HG03159 (cell line): ENCODE measurements around the gene SCNM1.
"Not testable (repeated sequence)": the region's sequence is repeated elsewhere in the genome, so short reads cannot be mapped to it uniquely, and the experiment has no call there.

Experiments used
- ATAC-seq: cut with Tn5 transposase; IDR thresholded peaks from one replicate; pipeline ENCODE4 v1.9.1; 2021; ENCODE audit warnings: mild to moderate bottlenecking, moderate library complexity; ENCODE audit not compliant: unreplicated experiment

The SCNM1 gene

GRCh38 chr1:151146412-151147131, 19.4 kb upstream of the SCNM1 start, which contains the start of gene SEMA6C:
Gene SEMA6C, minus strand, starts transcription at chr1:151146631. Its CDS starts 4,010 bp downstream, at chr1:151142621.
- peak; percentile 98 for ATAC-seq

DNA sequence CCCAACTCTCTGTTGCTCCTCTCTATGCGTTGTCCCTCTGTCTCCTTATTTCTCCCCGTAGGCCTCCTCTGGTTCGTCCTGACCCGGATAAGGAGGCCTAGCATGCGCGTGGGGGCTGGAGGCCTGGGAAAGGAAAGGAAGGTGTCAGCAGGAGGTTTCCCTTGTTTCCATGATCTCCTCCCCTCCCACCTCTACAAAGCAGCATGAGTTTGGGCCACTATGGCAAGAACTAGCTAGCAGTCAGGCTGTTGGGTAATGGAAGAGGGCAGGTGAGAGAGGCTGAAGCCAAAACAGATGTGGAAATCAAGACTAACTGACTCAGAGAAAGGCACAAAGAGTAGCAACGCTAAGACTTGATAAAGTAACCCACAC, 18.8 kb upstream of the SCNM1 start:
- ATAC-seq, result no peak

- no peak for ATAC-seq
These were observed 18.3 kb upstream of the SCNM1 start for GRCh38 chr1:151147665-151148064.

DNA sequence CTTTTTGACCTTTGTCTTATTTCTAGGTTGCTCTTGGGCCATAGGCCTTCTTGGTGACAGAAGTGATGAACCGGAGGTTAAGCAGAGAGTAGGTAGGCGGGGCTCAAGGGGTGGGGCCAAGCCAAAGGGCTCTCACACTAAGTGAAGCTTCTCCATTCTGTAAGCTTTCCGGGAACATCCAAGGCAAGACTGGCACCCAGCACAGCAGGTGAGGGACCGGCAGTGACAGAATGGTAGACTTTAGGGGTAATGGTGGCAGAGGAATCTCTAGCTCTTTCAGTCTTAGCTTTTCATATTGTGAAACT, 9.5 kb upstream of the SCNM1 start, which contains the start of gene TNFAIP8L2:
TSS of gene TNFAIP8L2 (plus strand) at position 135 of the 305 bp plus-strand sequence. CDS start 2,049 bp downstream, outside the sequence.
- peak; percentile 62 for ATAC-seq

- no peak for ATAC-seq
These were observed 8.8 kb upstream of the SCNM1 start for GRCh38 chr1:151157067-151157531.

DNA sequence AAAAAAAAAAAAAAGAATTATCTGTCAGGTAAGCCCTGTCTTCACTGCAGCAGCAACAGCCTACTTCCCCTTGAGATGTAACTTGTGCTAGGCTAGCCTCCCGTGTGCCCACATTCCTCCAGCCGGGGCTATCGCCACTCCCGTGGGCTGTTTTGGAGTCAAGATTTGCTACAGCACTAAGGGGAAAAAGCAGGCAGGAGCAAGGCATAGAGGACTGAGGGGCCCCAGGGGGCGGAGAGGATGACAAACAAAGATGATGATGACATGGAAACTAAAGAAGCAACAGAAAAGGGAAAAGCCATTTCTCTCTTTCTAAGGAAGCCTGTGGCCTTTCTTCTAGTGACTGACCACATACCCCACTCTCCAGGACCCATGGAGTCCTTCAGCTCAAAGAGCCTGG, 7.6 kb upstream of the SCNM1 start:
- ATAC-seq, result no peak

DNA sequence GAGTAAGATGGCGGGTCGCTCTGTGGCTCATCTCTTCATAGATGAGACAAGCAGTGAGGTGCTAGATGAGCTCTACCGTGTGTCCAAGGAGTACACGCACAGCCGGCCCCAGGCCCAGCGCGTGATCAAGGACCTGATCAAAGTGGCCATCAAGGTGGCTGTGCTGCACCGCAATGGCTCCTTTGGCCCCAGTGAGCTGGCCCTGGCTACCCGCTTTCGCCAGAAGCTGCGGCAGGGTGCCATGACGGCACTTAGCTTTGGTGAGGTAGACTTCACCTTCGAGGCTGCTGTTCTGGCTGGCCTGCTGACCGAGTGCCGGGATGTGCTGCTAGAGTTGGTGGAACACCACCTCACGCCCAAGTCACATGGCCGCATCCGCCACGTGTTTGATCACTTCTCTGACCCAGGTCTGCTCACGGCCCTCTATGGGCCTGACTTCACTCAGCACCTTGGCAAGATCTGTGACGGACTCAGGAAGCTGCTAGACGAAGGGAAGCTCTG, 7.1 kb upstream of the SCNM1 start:
- no peak for ATAC-seq

GRCh38 chr1:151159373-151159772, 6.6 kb upstream of the SCNM1 start:
- no peak for ATAC-seq

GRCh38 chr1:151164732-151165280, 1.1 kb upstream of the SCNM1 start:
- ATAC-seq, result no peak

GRCh38 chr1:151165281-151165737, 635 bp upstream of the SCNM1 start:
- ATAC-seq, result peak; percentile 12

- ATAC-seq, result no peak
These were observed 587 bp downstream of the SCNM1 start for GRCh38 chr1:151166505-151166956.

DNA sequence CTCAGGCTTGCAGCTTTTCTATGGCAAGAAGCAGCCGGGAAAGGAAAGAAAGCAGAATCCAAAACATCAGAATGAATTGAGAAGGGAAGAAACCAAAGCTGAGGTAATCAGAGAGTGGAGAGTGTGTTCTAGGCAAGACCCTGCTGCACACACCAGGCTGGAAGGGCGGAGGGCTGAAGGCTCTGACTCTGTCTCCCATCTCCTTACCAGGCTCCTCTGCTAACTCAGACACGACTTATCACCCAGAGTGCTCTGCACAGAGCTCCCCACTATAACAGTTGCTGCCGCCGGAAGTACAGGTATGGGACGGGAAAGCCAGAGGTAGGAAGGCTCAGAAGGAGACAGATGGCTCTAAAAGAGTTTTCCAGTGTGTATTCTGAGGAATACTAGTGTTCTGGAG, 1.2 kb downstream of the SCNM1 start:
- ATAC-seq, result no peak

- no peak for ATAC-seq
These were observed 5.2 kb downstream of the SCNM1 start for GRCh38 chr1:151171190-151171589.

DNA sequence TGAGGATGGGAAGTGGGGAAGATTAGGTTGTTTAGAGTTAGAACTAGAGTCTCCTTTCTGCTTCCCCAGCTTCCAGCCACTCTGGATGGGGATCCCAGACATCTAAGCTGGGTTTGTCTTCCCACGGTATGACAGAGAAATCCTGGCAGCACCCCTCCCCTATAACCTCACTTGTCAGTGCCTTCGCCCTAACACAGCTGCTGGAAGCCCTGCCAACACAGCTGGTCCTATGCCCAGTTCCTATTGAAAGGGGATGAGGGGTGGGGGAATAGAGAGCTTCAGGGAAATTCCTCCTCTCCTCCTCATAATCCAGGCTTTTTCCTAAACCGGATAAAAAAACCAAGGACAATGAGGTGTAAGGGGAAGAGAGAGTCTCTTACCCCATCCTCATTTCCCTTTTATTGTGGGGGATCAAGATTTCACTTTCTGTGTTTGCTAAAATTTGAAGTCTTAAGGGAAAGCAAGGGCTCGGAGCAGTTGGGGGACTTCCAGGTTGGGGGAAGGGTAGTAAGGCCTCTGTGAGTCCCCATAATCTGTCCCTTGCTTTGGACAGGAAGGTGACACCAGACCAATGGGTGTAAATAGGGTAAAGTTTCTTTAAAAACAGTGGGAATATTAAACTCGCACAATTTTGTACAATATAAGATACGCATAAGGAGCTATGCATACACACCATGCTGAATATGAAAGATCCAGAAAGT, 9.2 kb downstream of the SCNM1 start:
- ATAC-seq, result no peak

GRCh38 chr1:151175863-151176262, 9.9 kb downstream of the SCNM1 start, which contains the start of gene TMOD4:
Gene TMOD4, minus strand, starts transcription at chr1:151175981. Its CDS starts 1,106 bp downstream, at chr1:151174875.
- no peak for ATAC-seq

GRCh38 chr1:151176514-151177045, 10.6 kb downstream of the SCNM1 start:
- no peak for ATAC-seq

GRCh38 chr1:151184211-151184610, 18.3 kb downstream of the SCNM1 start:
- no peak for ATAC-seq

DNA sequence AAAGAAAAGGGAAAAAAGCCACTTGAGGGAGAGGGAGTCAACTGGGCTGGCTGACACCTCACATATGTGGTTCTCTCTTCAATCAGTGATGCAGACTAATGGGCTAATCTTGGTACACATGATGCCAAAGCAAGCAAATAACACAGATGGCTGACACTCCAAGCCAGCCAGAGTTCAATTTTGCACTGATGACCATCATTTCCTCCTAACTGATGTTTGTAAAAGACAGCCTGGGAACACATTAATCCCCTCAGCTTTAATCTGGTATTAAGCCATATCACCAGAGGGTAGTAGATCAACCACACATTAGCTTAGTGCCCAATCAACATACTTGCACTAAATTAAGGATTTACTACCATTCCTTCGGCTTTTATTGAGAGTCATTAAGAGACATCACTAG, 21.3 kb downstream of the SCNM1 start:
- no peak for ATAC-seq

DNA sequence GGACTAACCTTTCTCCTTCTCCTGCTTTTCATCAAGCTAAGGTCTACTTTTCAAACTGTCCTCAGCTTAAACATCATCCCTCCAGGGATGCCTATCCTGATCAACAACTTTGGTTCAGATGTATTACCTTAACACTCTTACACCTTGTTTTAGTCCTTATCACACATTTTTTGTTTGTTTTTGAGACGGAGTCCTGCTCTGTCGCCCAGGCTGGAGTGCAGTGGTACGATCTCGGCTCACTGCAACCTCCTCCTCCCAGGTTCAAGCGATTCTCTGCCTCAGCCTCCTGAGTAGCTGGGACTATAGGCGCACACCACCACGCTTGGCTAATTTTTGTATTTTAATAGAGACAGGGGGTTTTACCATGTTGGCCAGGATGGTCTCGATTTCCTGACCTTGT, 22.7 kb downstream of the SCNM1 start:
- ATAC-seq, result not testable (repeated sequence)

- peak; percentile 90 for ATAC-seq
These were observed 23.9 kb downstream of the SCNM1 start, which contains the start of gene VPS72 for GRCh38 chr1:151189637-151190445. Gene VPS72, minus strand, starts transcription at chr1:151190197. Its CDS starts 76 bp downstream, at chr1:151190121.
